GM23338 (cell line): ENCODE data around the gene DACT2. TPM values are rescaled to one million over a fixed set of nuclear protein-coding genes. Genes with fewer than 3 reads are reported as not detected.

Source experiments
- ATAC-seq: fragments of 200-7000 bp; cut with Tn5 transposase; 3 replicates; pipeline ENCODE4 v1.9.1; 2020
- DNase-seq: peaks from one replicate; pipeline ENCODE4 v3.0.0-alpha.2; 2015; ENCODE audit warnings: low spot score
- H2AFZ ChIP-seq: fragments of 200-600 bp; sonication (generic); 2 replicates; pipeline ENCODE4 v1.8.0; 2016; ENCODE audit warnings: antibody characterized with exemption, mild to moderate bottlenecking, moderate library complexity
- H3F3A ChIP-seq: fragments of 200-600 bp; sonication (generic); replicated peaks from 2 replicates; pipeline ENCODE4 v1.8.0; 2017; ENCODE audit warnings: antibody characterized with exemption, mixed run types, low read depth
- H3K27ac ChIP-seq: fragments of 200-600 bp; sonication (generic); 2 replicates; pipeline ENCODE4 v1.6.1; 2016; ENCODE audit warnings: low read depth
- H3K27me3 ChIP-seq: fragments of 200-600 bp; sonication (generic); 2 replicates; pipeline ENCODE4 v1.8.0; 2016; ENCODE audit warnings: mild to moderate bottlenecking, mixed run types, moderate library complexity; ENCODE audit not compliant: insufficient read depth
- H3K36me3 ChIP-seq: fragments of 200-600 bp; sonication (generic); 2 replicates; pipeline ENCODE4 v1.8.0; 2016; ENCODE audit warnings: mild to moderate bottlenecking; ENCODE audit not compliant: insufficient read depth
- H3K4me1 ChIP-seq: fragments of 200-600 bp; sonication (generic); 2 replicates; pipeline ENCODE4 v1.8.0; 2016; ENCODE audit warnings: mild to moderate bottlenecking, moderate library complexity; ENCODE audit not compliant: insufficient read depth
- H3K4me2 ChIP-seq: fragments of 200-600 bp; sonication (generic); 2 replicates; pipeline ENCODE4 v1.7.1; 2017; ENCODE audit warnings: mixed run types
- H3K4me3 ChIP-seq: fragments of 200-600 bp; sonication (generic); 2 replicates; pipeline ENCODE4 v1.6.1; 2016; ENCODE audit warnings: mixed run types
- H3K79me2 ChIP-seq: fragments of 200-600 bp; sonication (generic); replicated peaks from 2 replicates; pipeline ENCODE4 v1.8.0; 2017; ENCODE audit warnings: mild to moderate bottlenecking; ENCODE audit not compliant: insufficient read depth
- H3K9me2 ChIP-seq: fragments of 200-600 bp; sonication (generic); 2 replicates; pipeline ENCODE4 v1.8.0; 2017; ENCODE audit not compliant: insufficient read depth
- H4K20me1 ChIP-seq: fragments of 200-600 bp; sonication (generic); replicated peaks from 2 replicates; pipeline ENCODE4 v1.8.0; 2017; ENCODE audit warnings: mild to moderate bottlenecking; ENCODE audit not compliant: insufficient read depth
- H3K27ac Mint-ChIP-seq: 2 replicates; pipeline ENCODE4 v1.8.0; 2020; ENCODE audit warnings: inconsistent platforms, mild to moderate bottlenecking, moderate library complexity, mixed read lengths
- H3K27me3 Mint-ChIP-seq: 3 replicates; pipeline ENCODE4 v1.8.0; 2022; ENCODE audit warnings: low read depth, mild to moderate bottlenecking, moderate library complexity, mixed read lengths, inconsistent platforms; ENCODE audit not compliant: insufficient read depth, poor library complexity
- H3K36me3 Mint-ChIP-seq: 3 replicates; pipeline ENCODE4 v1.8.0; 2021; ENCODE audit warnings: low read depth, mild to moderate bottlenecking, inconsistent platforms, moderate library complexity, mixed read lengths
- H3K4me1 Mint-ChIP-seq: 3 replicates; pipeline ENCODE4 v1.8.0; 2020; ENCODE audit warnings: mild to moderate bottlenecking, inconsistent platforms, mixed read lengths
- H3K4me3 Mint-ChIP-seq: 3 replicates; pipeline ENCODE4 v1.8.0; 2021; ENCODE audit warnings: moderate library complexity, mild to moderate bottlenecking, inconsistent platforms, mixed read lengths
- H3K9me3 Mint-ChIP-seq: 3 replicates; pipeline ENCODE4 v1.8.0; 2020; ENCODE audit warnings: moderate library complexity, mild to moderate bottlenecking, inconsistent platforms, mixed read lengths
- CREB1 ChIP-seq: fragments of 250-450 bp; sonication (Bioruptor Pico); IDR thresholded peaks from 2 replicates; pipeline ENCODE4 v1.5.0; 2020; ENCODE audit warnings: low read depth, mild to moderate bottlenecking, moderate library complexity
- CTCF ChIP-seq, 2 experiments: fragments of 200-600 bp in 1 of 2; sonication (generic) in 1 of 2; conservative IDR thresholded peaks; 2 replicates each; pipeline versions ENCODE4 v1.5.1 to v1.6.1; 2016 to 2017; ENCODE audit warnings: antibody characterized with exemption in 2 of 2, low read depth in 2 of 2, mild to moderate bottlenecking in 2 of 2, moderate library complexity in 1 of 2
- ETS1 ChIP-seq: IDR thresholded peaks from 2 replicates; pipeline ENCODE4 v1.6.1; 2016; ENCODE audit warnings: antibody characterized with exemption
- EZH2 ChIP-seq: fragments of 200-600 bp; sonication (generic); IDR thresholded peaks from one replicate; pipeline ENCODE4 v1.8.0; 2017; ENCODE audit warnings: antibody characterized with exemption, mild to moderate bottlenecking, low read depth; ENCODE audit not compliant: unreplicated experiment
- EZH2phosphoT487 ChIP-seq: fragments of 200-600 bp; sonication (generic); IDR thresholded peaks from one replicate; pipeline ENCODE4 v1.8.1; 2018; ENCODE audit warnings: antibody characterized with exemption; ENCODE audit not compliant: unreplicated experiment
- JUNB ChIP-seq: IDR thresholded peaks from one replicate; pipeline ENCODE4 v1.6.1; 2016; ENCODE audit warnings: antibody characterized with exemption; ENCODE audit not compliant: unreplicated experiment
- NANOG ChIP-seq: IDR thresholded peaks from 2 replicates; pipeline ENCODE4 v1.6.1; 2016; ENCODE audit warnings: antibody characterized with exemption, borderline replicate concordance
- POLR2AphosphoS5 ChIP-seq: IDR thresholded peaks from 2 replicates; pipeline ENCODE4 v1.6.1; 2016; ENCODE audit warnings: antibody characterized with exemption, low read depth
- STAT1 ChIP-seq: IDR thresholded peaks from one replicate; pipeline ENCODE4 v1.6.1; 2016; ENCODE audit warnings: antibody characterized with exemption; ENCODE audit not compliant: unreplicated experiment
- ZNF114 ChIP-seq: fragments of 250-450 bp; sonication (Bioruptor Pico); IDR thresholded peaks from 2 replicates; pipeline ENCODE4 v1.5.0; 2020; ENCODE audit warnings: mild to moderate bottlenecking, moderate library complexity
- ZNF331 ChIP-seq: fragments of 250-450 bp; sonication (Bioruptor Pico); IDR thresholded peaks from 2 replicates; pipeline ENCODE4 v1.5.0; 2020; ENCODE audit warnings: low read depth, mild to moderate bottlenecking, moderate library complexity
- ZNF462 ChIP-seq: fragments of 250-450 bp; sonication (Bioruptor Pico); IDR thresholded peaks from 2 replicates; pipeline ENCODE4 v1.5.0; 2020; ENCODE audit warnings: mild to moderate bottlenecking, moderate library complexity
- polyA plus RNA-seq: library from polyadenylated mRNA; unstranded; fragments of >200 nt; fragmentation: Nextera tagmentation; extraction: Ambion mirVana; gene quantifications from 2 replicates; pipeline ENCODE4 v1.2.1, GENCODE V29; 2016
- total RNA-seq: library from RNA; depleted of rRNA; stranded (reverse); fragments of >200 nt; shearing (Covaris generic); gene quantifications from 2 replicates; pipeline ENCODE4 v1.2.3, GENCODE V29; 2014
- TF ChIP-seq, protein P1 (sequence below): IDR thresholded peaks from one replicate; pipeline ENCODE4 v1.6.1; 2018; ENCODE audit warnings: antibody characterized with exemption; ENCODE audit not compliant: unreplicated experiment

The DACT2 gene
- total and polyA plus RNA-seq, 2 experiments from 2014 or later: 1.8 to 10.6 TPM

- Histone ChIP-seq H3F3A (no peaks in the 10 kb centered on the region), H3K79me2 (no peaks in the 10 kb centered on the region), H4K20me1 (no peaks in the 10 kb centered on the region), H2AFZ (no peak overlapping the region), H3K36me3 (no peaks in the 10 kb centered on the region), H3K4me1 (no peaks in the 10 kb centered on the region), H3K9me2 (no peaks in the 10 kb centered on the region), H3K27me3 (no peaks in the 10 kb centered on the region), H3K4me3 (no peak overlapping the region), H3K27ac (no peak overlapping the region), H3K4me2 (no peak overlapping the region)
- H3K4me3 Mint-ChIP-seq: no peak overlapping the region
- TF ChIP-seq ZNF462 (CRISPR knock-in tag) (no peak), POLR2AphosphoS5 (no peak), EZH2phosphoT487 (no peak), JUNB (no peak), ETS1 (no peak), ZNF331 (CRISPR knock-in tag) (no peak), NANOG (no peak), ZNF114 (no peak), STAT1 (no peak), EZH2 (no peak), CREB1 (CRISPR knock-in tag) (no peak), CTCF (conservative IDR thresholded peaks at IDR 0.05; ENCODE audit: low read depth in 2 of 2) (no peak)
- TF ChIP-seq, protein P1, sequence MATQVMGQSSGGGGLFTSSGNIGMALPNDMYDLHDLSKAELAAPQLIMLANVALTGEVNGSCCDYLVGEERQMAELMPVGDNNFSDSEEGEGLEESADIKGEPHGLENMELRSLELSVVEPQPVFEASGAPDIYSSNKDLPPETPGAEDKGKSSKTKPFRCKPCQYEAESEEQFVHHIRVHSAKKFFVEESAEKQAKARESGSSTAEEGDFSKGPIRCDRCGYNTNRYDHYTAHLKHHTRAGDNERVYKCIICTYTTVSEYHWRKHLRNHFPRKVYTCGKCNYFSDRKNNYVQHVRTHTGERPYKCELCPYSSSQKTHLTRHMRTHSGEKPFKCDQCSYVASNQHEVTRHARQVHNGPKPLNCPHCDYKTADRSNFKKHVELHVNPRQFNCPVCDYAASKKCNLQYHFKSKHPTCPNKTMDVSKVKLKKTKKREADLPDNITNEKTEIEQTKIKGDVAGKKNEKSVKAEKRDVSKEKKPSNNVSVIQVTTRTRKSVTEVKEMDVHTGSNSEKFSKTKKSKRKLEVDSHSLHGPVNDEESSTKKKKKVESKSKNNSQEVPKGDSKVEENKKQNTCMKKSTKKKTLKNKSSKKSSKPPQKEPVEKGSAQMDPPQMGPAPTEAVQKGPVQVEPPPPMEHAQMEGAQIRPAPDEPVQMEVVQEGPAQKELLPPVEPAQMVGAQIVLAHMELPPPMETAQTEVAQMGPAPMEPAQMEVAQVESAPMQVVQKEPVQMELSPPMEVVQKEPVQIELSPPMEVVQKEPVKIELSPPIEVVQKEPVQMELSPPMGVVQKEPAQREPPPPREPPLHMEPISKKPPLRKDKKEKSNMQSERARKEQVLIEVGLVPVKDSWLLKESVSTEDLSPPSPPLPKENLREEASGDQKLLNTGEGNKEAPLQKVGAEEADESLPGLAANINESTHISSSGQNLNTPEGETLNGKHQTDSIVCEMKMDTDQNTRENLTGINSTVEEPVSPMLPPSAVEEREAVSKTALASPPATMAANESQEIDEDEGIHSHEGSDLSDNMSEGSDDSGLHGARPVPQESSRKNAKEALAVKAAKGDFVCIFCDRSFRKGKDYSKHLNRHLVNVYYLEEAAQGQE: no peak
- H3K36me3 Mint-ChIP-seq: peaks cover 23% of the 10 kb centered on the region
- ATAC-seq (no peak), DNase-seq (no peak)
- H3K27me3 Mint-ChIP-seq: peaks cover 1% of the 10 kb centered on the region
- peaks cover 35% of the 10 kb centered on the region for H3K9me3 Mint-ChIP-seq
- H3K27ac Mint-ChIP-seq: no peak overlapping the region
- peaks cover 4% of the 10 kb centered on the region for H3K4me1 Mint-ChIP-seq
Measured at GRCh38 chr6:168364793-168365421, 45.3 kb upstream of the DACT2 start.
